HepG2 (cell line): Measurements from ENCODE around the gene ECHS1. TPM values are rescaled to one million over a fixed set of nuclear protein-coding genes. Genes with fewer than 3 reads are reported as not detected.

ENCODE experiments used
- ATAC-seq: fragments of 200-7000 bp; cut with Tn5 transposase; 3 replicates; pipeline ENCODE4 v1.9.1; 2020; ENCODE audit warnings: mild to moderate bottlenecking, moderate library complexity
- BruUV-seq: library from RNA; stranded (reverse); fragments of 400-500 nt; replicated peaks from 2 replicates; lab custom pipeline; 2021; lab: Mats Ljungman, UMichigan
- CTCF ChIA-PET: fragments of 300-600 bp; formaldehyde crosslinking; extraction: SDS; loops from one replicate; lab custom pipeline; 2021; ENCODE audit warnings: low total read pairs, inconsistent platforms, low intra/inter-chr PET ratio; lab: Yijun Ruan, JAX
- POLR2A ChIA-PET: fragments of 350-600 bp; sonication (Branson Sonifier 250); formaldehyde crosslinking; loops from one replicate; lab custom pipeline; 2020; ENCODE audit warnings: antibody characterized with exemption, inconsistent platforms; lab: Yijun Ruan, JAX
- DNase-seq: peaks from one replicate; pipeline ENCODE4 v3.0.0-alpha.2; 2015; ENCODE audit warnings: low spot score
- FAIRE-seq: peaks from 3 replicates; lab custom pipeline; 2011; peaks lifted over from hg19 to GRCh38; lab: Jason Lieb, UNC
- H2AFZ ChIP-seq: one replicate; pipeline ENCODE4 v1.6.1; 2011; ENCODE audit warnings: low read length, inconsistent platforms
- H3K27ac ChIP-seq: fragments of 300-600 bp; 3 replicates; pipeline ENCODE4 v1.8.0; 2011; ENCODE audit warnings: mixed run types, mild to moderate bottlenecking, mixed read lengths, low read length, inconsistent platforms; ENCODE audit not compliant: insufficient read depth; ENCODE audit errors: extremely low read length
- H3K27me3 ChIP-seq, 2 experiments: fragments of 200-600 bp in 1 of 2; 2 replicates in 1 of 2; 3 replicates in 1 of 2; pipeline versions ENCODE4 v1.6.0 to v1.8.0; 2011; ENCODE audit warnings: low read length in 2 of 2, mild to moderate bottlenecking in 2 of 2, moderate library complexity in 2 of 2, inconsistent platforms in 1 of 2; ENCODE audit not compliant: insufficient read depth in 2 of 2, control insufficient read depth in 1 of 2
- H3K36me3 ChIP-seq, 2 experiments: fragments of 200-600 bp in 1 of 2; replicated peaks in 1 of 2; 2 replicates in 1 of 2; 3 replicates in 1 of 2; pipeline versions ENCODE4 v1.5.1 to v1.8.0; 2011; ENCODE audit warnings: low read length in 2 of 2, inconsistent platforms in 1 of 2; ENCODE audit not compliant: insufficient read depth in 2 of 2, control insufficient read depth in 1 of 2
- H3K4me1 ChIP-seq: 2 replicates; pipeline ENCODE4 v1.5.1; 2012; ENCODE audit warnings: low read length, inconsistent platforms; ENCODE audit not compliant: insufficient read depth
- H3K4me2 ChIP-seq: 2 replicates; pipeline ENCODE4 v1.6.0; 2011; ENCODE audit warnings: low read depth, low read length, inconsistent platforms
- H3K4me3 ChIP-seq, 3 experiments: fragments of 200-600 bp in 1 of 3; sonication (generic), shearing (Covaris generic) in 1 of 3; replicated peaks in 1 of 3; 2 replicates each; pipeline ENCODE4 v1.5.1; 2011 to 2016; ENCODE audit warnings: low read length in 3 of 3, inconsistent platforms in 2 of 3, low read depth in 2 of 3, mild to moderate bottlenecking in 2 of 3, control low read depth in 1 of 3, mixed read lengths in 1 of 3; ENCODE audit not compliant: insufficient read depth in 1 of 3
- H3K79me2 ChIP-seq: one replicate; pipeline ENCODE4 v1.6.1; 2011; ENCODE audit warnings: low read length, inconsistent platforms; ENCODE audit not compliant: insufficient read depth
- H3K9ac ChIP-seq: 2 replicates; pipeline ENCODE4 v1.6.0; 2011; ENCODE audit warnings: mild to moderate bottlenecking, low read depth, low read length, inconsistent platforms; ENCODE audit not compliant: insufficient read depth
- H3K9me3 ChIP-seq: 2 replicates; pipeline ENCODE4 v1.5.1; 2012; ENCODE audit warnings: mild to moderate bottlenecking, low read length
- H4K20me1 ChIP-seq: 2 replicates; pipeline ENCODE4 v1.6.0; 2011; ENCODE audit warnings: inconsistent platforms, mild to moderate bottlenecking, low read length, moderate library complexity; ENCODE audit not compliant: insufficient read depth
- GABPA ChIP-seq, 2 experiments: IDR thresholded peaks; 2 replicates each; pipeline ENCODE4 v1.6.1; 2011 to 2016; ENCODE audit warnings: low read depth in 2 of 2, low read length in 1 of 2, missing biosample characterization in 1 of 2, missing genetic modification characterization in 1 of 2
- GABPB1 ChIP-seq: IDR thresholded peaks from 2 replicates; pipeline ENCODE4 v1.6.1; 2016; ENCODE audit warnings: mild to moderate bottlenecking, missing genetic modification reagents, moderate library complexity, missing compliant biosample characterization
- GATAD1 ChIP-seq: IDR thresholded peaks from 2 replicates; pipeline ENCODE4 v1.6.1; 2016; ENCODE audit warnings: missing genetic modification reagents, missing compliant biosample characterization
- KAT8 ChIP-seq: IDR thresholded peaks from 2 replicates; pipeline ENCODE4 v1.6.1; 2016; ENCODE audit warnings: missing genetic modification reagents, missing compliant biosample characterization
- NFYB ChIP-seq: sonication (generic); formaldehyde crosslinking; IDR thresholded peaks from 2 replicates; pipeline ENCODE4 v1.4.0; 2020; ENCODE audit warnings: missing genetic modification reagents
- NFYC ChIP-seq: IDR thresholded peaks from 2 replicates; pipeline ENCODE4 v1.6.1; 2016; ENCODE audit warnings: missing genetic modification reagents, missing compliant biosample characterization
- PHF20 ChIP-seq: sonication (generic); formaldehyde crosslinking; IDR thresholded peaks from 2 replicates; pipeline ENCODE4 v1.5.0; 2020; ENCODE audit warnings: mild to moderate bottlenecking, missing genetic modification reagents
- THAP11 ChIP-seq: IDR thresholded peaks from 2 replicates; pipeline ENCODE4 v1.6.1; 2016; ENCODE audit warnings: missing biosample characterization, missing genetic modification reagents
- ZNF260 ChIP-seq: sonication (generic); formaldehyde crosslinking; IDR thresholded peaks from 2 replicates; pipeline ENCODE4 v1.4.0; 2020; ENCODE audit warnings: missing genetic modification reagents, low read depth, mild to moderate bottlenecking, borderline replicate concordance
- WGBS: methylation state at CpG from one replicate; pipeline ENCODE4 v1.1.6; 2017; ENCODE audit warnings: low lambda C conversion rate; 5-methylcytosine and 5-hydroxymethylcytosine counted together
- in situ Hi-C: cut with HindIII; loops from 2 replicates; pipeline ENCODE4 v1.10.0; 2017; ENCODE audit warnings: low pct_unique_long_range_greater_than_20kb; ENCODE audit not compliant: extremely low pct_ligation_motif_present
- intact Hi-C: fragments of 100-400 bp; cut with micrococcal nuclease; formaldehyde crosslinking; loops from one replicate; pipeline ENCODE4 v1.10.0; 2022; ENCODE audit not compliant: unreplicated experiment
- polyA plus RNA-seq, 8 experiments: library from polyadenylated mRNA; depleted of rRNA in 3 of 8; stranded (reverse) in 7 of 8; unstranded in 1 of 8; fragments of >200 nt; fragmentation: Illumina TruSeq in 4 of 8; extraction: Trizol in 4 of 8; gene quantifications; 2 replicates each; pipeline versions ENCODE4 v1.2.1 to v1.2.3, GENCODE V29; 2011 to 2016; ENCODE audit warnings: low read depth in 4 of 8, missing spikeins in 1 of 8, mixed read lengths in 1 of 8; ENCODE audit not compliant: insufficient read depth in 1 of 8
- total RNA-seq, 5 experiments: library from RNA; depleted of rRNA; stranded (reverse); fragments of >200 nt; fragmentation: Illumina TruSeq; extraction: Trizol; gene quantifications; 2 replicates each; pipeline ENCODE4 v1.2.3, GENCODE V29; 2016; ENCODE audit warnings: low read depth in 1 of 5
- TF ChIP-seq, protein P1 (sequence below): sonication (generic); formaldehyde crosslinking; IDR thresholded peaks from 2 replicates; pipeline ENCODE4 v1.8.0; 2022; ENCODE audit warnings: missing genetic modification reagents, mild to moderate bottlenecking, borderline replicate concordance

Gene ECHS1
- total and polyA plus RNA-seq, 2 of the 13 experiments (the other 11 are each of a cell fraction or from before 2014, with no cell fraction given): 32.7 to 195 TPM

GRCh38 chr10:133388236-133388972 is 15.2 kb upstream of the ECHS1 start:
- TF ChIP-seq, protein P1, sequence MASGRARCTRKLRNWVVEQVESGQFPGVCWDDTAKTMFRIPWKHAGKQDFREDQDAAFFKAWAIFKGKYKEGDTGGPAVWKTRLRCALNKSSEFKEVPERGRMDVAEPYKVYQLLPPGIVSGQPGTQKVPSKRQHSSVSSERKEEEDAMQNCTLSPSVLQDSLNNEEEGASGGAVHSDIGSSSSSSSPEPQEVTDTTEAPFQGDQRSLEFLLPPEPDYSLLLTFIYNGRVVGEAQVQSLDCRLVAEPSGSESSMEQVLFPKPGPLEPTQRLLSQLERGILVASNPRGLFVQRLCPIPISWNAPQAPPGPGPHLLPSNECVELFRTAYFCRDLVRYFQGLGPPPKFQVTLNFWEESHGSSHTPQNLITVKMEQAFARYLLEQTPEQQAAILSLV (CRISPR knock-in tag): no peak
- TF ChIP-seq PHF20 (CRISPR knock-in tag) (peak; percentile 58), NFYB (CRISPR knock-in tag) (0 out of 2 replicates have a peak, but pooled peaks have one; percentile 40), GATAD1 (CRISPR knock-in tag) (peak; percentile 72), ZNF260 (CRISPR knock-in tag) (no peak), KAT8 (peak; percentile 71), GABPA (IDR thresholded peaks at IDR 0.05; ENCODE audit: low read depth, low read length) (no peak), GABPA (CRISPR knock-in tag; IDR thresholded peaks at IDR 0.05; ENCODE audit: low read depth) (peak; percentile 78), NFYC (CRISPR knock-in tag) (peak; percentile 38; the same call in 1 of the 2 replicates), GABPB1 (CRISPR knock-in tag) (peak; percentile 44; the same call in 1 of the 2 replicates), THAP11 (peak; percentile 62)
- BruUV-seq: no TSS peak
- ATAC-seq: no peak
- peak; percentile 21 for DNase-seq
- WGBS: 74% methylated on average over 13 of the region's 17 CpGs
- H3K79me2 ChIP-seq: no peaks in the 10 kb centered on the region
- H3K27ac ChIP-seq: no peak overlapping the region
- H3K27me3 ChIP-seq: no peaks in the 10 kb centered on the region; a peak in 1 of 5 replicates
- H3K4me1 ChIP-seq: peaks cover 10% of the 10 kb centered on the region
- H3K4me3 ChIP-seq: no peak overlapping the region
- no peaks in the 10 kb centered on the region for H3K36me3 ChIP-seq
- H3K9me3 ChIP-seq: no peaks in the 10 kb centered on the region
- ChIA-PET POLR2A (interaction anchor here (1.1 kb wide), 1 partner anchor 11 kb away, joined by 5 read pairs; no protein-coding TSS in a partner anchor), CTCF (no interaction called here)
- H3K4me2 ChIP-seq: no peak overlapping the region
- in situ Hi-C loops (no loop called here), intact Hi-C loops (no loop called here)
- H4K20me1 ChIP-seq: no peaks in the 10 kb centered on the region
- H3K9ac ChIP-seq: no peak overlapping the region
- no peak overlapping the region for H2AFZ ChIP-seq
- FAIRE-seq: no peak
